GM19324 (cell line): ENCODE results near the gene ZFR2.

Experiments
- ATAC-seq: cut with Tn5 transposase; IDR thresholded peaks from one replicate; pipeline ENCODE4 v1.9.1; 2021; ENCODE audit warnings: mild to moderate bottlenecking, moderate library complexity; ENCODE audit not compliant: unreplicated experiment, low FRiP score

ZFR2 gene

DNA sequence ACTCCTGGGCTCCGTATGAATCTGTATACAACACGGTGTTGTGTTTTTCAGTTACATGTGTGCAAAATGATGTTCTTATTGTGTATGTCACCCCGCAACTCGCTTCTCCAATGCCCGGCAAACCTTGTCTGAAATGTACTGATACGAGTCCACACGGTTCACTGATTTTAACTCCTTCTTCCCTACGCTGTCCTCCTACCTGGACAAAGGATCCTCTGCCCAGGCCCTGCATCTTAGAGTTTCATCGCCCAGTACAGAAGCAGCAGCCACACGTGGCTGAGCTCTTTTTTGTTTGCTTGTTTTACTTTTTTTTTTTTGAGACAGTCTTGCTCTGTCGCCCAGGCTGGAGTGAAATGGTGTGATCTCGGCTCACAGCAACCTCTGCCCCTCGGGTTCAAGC is 28.9 kb downstream of the ZFR2 start:
- ATAC-seq, result no peak

- ATAC-seq, result no peak
Measured at GRCh38 chr19:3838661-3839060, 30.2 kb downstream of the ZFR2 start.

DNA sequence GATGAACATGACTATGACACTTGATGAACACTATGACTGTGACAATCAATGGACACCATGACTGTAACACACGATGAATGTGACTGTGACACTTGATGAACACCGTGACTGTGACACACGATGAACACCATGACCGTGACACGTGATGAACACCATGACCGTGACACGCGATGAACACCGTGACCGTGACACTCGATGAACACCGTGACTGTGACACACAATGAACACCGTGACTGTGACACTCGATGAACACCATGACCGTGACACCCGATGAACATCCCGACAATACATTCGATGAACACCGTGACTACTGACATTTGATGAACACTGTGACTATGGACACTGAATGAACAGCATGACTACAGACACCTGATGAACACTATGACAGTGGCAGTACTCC is 30.9 kb downstream of the ZFR2 start:
- no peak for ATAC-seq

DNA sequence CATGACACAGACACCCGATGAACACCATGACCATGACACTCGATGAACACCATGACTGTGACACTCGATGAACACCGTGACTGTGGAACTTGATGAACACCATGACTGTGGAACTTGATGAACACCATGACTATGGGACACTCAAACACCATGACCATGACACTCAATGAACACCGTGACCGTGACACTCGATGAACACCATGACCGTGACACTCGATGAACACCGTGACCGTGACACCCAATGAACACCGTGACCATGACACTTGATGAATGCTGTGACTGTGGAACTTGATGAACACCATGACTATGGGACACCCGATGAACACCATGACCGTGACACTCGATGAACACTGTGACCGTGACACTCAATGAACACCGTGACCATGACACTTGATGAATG is 31.5 kb downstream of the ZFR2 start:
- ATAC-seq, result no peak

GRCh38 chr19:3836887-3837286 is 32.0 kb downstream of the ZFR2 start:
- ATAC-seq, result no peak

- no peak for ATAC-seq
Measured at GRCh38 chr19:3835055-3835435, 33.8 kb downstream of the ZFR2 start.

GRCh38 chr19:3834349-3835054 is 34.3 kb downstream of the ZFR2 start:
- ATAC-seq, result no peak

GRCh38 chr19:3833578-3834348 is 35.1 kb downstream of the ZFR2 start:
- ATAC-seq, result no peak

- ATAC-seq, result no peak
Measured at GRCh38 chr19:3832001-3832400, 36.8 kb downstream of the ZFR2 start.

DNA sequence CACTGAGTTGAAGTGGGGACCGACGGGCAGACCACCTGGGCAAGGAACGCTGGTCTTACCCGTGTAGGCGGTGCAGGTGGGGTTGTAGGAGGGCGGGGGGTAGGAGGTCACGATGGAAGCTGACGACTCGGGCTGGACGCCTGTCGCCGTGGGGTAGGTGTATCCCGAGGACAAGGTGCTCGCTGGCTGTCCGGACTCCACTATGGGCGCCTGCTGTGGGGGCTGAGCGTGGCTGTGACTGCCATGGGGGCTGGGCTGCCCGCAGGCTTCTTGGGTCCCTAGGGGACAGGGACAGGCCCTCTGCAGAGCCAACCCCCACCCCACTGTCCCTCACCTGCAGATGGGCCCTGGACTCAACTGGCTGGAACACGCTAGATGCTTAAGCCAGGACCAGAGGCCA is 37.2 kb downstream of the ZFR2 start:
- ATAC-seq, result no peak

- no peak for ATAC-seq
Measured at GRCh38 chr19:3830621-3831589, 37.9 kb downstream of the ZFR2 start.

DNA sequence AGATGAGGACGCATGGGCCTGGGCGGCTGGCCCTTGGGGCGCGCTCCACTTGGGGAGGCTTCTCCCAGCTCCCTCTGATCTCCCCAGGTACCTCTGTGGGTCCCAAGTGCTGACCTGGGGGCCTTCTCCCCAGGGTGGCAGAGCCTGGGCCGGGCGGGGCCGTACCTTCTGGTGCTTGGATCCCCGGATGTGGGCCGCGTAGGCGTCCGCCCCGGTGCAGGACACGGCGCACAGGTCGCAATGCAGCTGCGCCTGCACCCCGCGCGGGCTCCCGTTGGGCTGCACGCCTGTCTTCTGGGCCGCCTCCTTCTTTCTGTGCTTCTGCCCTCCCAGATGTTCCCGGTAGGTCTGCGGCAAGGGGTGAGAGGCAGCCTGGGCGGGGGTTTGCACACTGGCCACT is 41.5 kb downstream of the ZFR2 start:
- no peak for ATAC-seq

DNA sequence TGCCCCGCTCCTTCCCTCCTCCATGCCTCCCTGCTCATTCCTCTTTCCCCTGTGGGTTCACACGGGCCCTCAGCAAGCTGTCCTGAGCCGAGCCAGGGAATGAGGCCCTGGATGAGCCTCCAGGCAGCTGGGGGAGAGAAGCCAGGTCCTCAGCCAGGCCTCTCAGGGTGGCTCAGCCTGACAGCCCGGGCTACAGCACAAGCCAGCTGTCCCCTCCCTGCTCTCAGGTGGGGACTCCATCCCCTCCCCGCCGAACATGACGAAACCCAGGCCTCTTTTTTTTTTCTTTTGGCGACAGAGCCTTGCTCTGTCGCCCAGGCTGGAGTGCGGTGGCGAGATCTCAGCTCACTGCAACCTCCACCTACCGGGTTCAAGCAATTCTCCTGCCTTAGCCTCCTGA is 42.7 kb downstream of the ZFR2 start:
- no peak for ATAC-seq

- ATAC-seq, result no peak
Measured at GRCh38 chr19:3825286-3825956, 43.4 kb downstream of the ZFR2 start.

DNA sequence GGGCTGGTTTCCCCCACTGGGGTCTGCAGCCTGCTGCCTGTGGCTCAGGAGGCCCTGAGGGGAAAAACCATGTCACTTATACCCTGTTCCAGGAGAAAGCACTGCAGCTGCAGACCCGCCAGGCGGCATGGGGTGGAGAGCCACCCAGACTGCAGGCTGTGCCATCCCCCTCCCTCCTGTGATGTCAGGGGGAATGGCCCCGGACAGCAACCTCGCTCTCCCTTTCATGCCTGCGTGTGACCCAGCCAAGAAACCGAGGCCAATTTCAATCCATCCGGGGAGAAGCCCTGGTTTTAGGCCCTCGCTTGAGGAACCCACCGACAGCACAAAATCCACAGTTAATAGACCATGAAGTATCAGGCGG is 45.5 kb downstream of the ZFR2 start:
- no peak for ATAC-seq

DNA sequence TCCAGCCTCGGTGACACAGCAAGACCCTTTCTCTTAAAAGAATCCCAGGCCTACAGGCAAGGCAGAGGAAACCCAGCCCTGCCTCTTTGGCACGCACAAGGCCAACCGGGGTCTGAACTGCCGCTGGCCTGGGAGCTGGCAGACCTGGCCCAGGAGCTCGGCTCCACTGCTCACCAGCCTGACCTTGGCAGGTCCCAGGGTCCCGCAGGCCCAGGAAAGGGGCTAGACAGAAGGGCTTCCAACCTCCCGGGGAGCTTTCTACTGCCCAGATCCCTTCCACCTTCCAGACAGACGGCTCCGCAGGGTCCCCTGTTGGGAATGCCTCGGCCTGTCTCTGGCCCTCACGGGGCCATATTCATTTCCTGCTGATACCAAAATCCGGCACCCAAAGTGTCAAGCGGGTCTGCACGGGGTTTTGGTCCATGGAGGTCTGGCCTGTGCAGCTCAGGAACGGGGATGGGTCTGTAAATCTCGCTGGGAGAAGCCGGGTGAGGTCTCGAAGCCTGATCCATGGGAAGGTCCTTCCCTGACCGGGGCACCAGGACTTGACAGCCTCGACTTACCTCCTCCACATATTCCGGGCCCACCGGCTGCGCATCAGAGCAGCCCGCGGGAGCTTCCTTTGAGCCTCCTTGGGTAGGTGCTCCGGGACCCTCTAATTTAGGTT is 46.0 kb downstream of the ZFR2 start:
- no peak for ATAC-seq

- no peak for ATAC-seq
Measured at GRCh38 chr19:3821857-3822364, 46.9 kb downstream of the ZFR2 start.

DNA sequence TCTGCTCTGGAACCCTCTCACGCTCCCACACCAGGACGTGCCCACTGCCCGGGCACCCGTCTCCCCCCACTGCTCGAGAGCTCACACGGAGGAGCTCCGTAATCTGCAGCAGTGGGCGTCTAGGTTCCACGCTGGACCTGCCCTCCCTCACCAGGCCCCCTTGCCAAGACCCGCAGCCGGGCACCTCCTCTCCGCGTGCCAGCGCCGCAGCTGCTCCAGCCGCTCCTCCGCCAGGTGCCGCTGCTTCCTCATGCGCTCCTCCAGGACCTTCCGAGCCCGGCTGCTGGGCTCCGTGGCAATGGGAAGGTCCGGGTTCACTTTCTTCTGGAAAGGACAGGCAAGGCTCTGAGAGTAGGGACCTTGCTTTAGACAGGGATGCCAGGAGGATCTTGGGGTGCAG is 47.7 kb downstream of the ZFR2 start:
- no peak for ATAC-seq

GRCh38 chr19:3819989-3820388 is 48.8 kb downstream of the ZFR2 start:
- no peak for ATAC-seq

- no peak for ATAC-seq
Measured at GRCh38 chr19:3818918-3819317, 49.9 kb downstream of the ZFR2 start.
